GM12891 (cell line): ENCODE measurements around the gene C10orf90.

Experiments used
- PAX5 ChIP-seq: IDR thresholded peaks from 2 replicates; pipeline ENCODE4 v1.6.1; 2011; ENCODE audit warnings: low read length, moderate library complexity, mild to moderate bottlenecking; ENCODE audit not compliant: insufficient read depth, severe bottlenecking
- POLR2A ChIP-seq: IDR thresholded peaks from 2 replicates; pipeline ENCODE4 v1.6.1; 2011; ENCODE audit warnings: low read depth, low read length, control low read depth
- SPI1 ChIP-seq: IDR thresholded peaks from 2 replicates; pipeline ENCODE4 v1.6.1; 2011; ENCODE audit warnings: low read depth, low read length, control low read depth
- TAF1 ChIP-seq: IDR thresholded peaks from 2 replicates; pipeline ENCODE4 v1.6.1; 2011; ENCODE audit warnings: low read depth, low read length, control low read depth

- no peak for TF ChIP-seq TAF1
- no peak for TF ChIP-seq SPI1
- no peak for TF ChIP-seq PAX5
- TF ChIP-seq POLR2A = no peak
Measured at GRCh38 chr10:126580873-126581647, 89.4 kb downstream of the C10orf90 start.
